Peyer's patch (tissue), 4 donors: ENCODE data around the gene ADAMTS2. TPM values are rescaled to one million over a fixed set of nuclear protein-coding genes. Genes with fewer than 3 reads are reported as not detected.
A peak's percentile ranks its signal among the peaks of the same experiment; 100 is the strongest.

ENCODE experiments used
- DNase-seq, 3 donors: peaks; one replicate each; pipeline ENCODE4 v3.0.0-alpha.2; 2017 to 2019
- H3K27ac ChIP-seq, 4 donors: fragments of 200-600 bp; sonication (generic); one replicate each; pipeline ENCODE4 v1.5.1; 2016 to 2019
- H3K27me3 ChIP-seq, 2 donors: fragments of 200-600 bp; sonication (generic); one replicate each; pipeline ENCODE4 v1.5.1; 2019
- H3K36me3 ChIP-seq, 3 donors: fragments of 200-600 bp; sonication (generic); one replicate each; pipeline ENCODE4 v1.5.1; 2016 to 2019
- H3K4me1 ChIP-seq, 4 donors: fragments of 200-600 bp; sonication (generic); one replicate each; pipeline ENCODE4 v1.5.1; 2016 to 2019
- H3K4me3 ChIP-seq, 4 donors: fragments of 200-600 bp; sonication (generic); 1 replicate in 3 of 4; 2 replicates in 1 of 4; pipeline ENCODE4 v1.5.1; 2016 to 2019; ENCODE audit warnings: mild to moderate bottlenecking in 1 of 4
- H3K9me3 ChIP-seq, 4 donors: fragments of 200-600 bp; sonication (generic); one replicate each; pipeline ENCODE4 v1.5.1; 2016 to 2019; ENCODE audit warnings: mild to moderate bottlenecking in 1 of 4
- POLR2A ChIP-seq, 2 donors: fragments of 450-650 bp; IDR thresholded peaks; one replicate each; pipeline ENCODE4 v1.5.1; 2017; ENCODE audit warnings: antibody characterized with exemption in 2 of 2, mild to moderate bottlenecking in 2 of 2, moderate library complexity in 2 of 2
- total RNA-seq, 4 donors: library from RNA; depleted of rRNA; stranded (reverse); fragments of >200 nt; gene quantifications; one replicate each; pipeline ENCODE4 v1.1.0, GENCODE V29; 2016
- TF ChIP-seq, protein P1 (sequence below), 6 experiments: fragments of 450-650 bp in 4 of 6; fragments of 200-600 bp in 2 of 6; sonication (generic) in 1 of 6; IDR thresholded peaks; one replicate each; pipeline ENCODE4 v1.5.1; 2017 to 2019; ENCODE audit warnings: antibody characterized with exemption in 6 of 6, mild to moderate bottlenecking in 3 of 6, moderate library complexity in 1 of 6

The ADAMTS2 gene
- total RNA-seq, 4 donors from 2014 or later: 5.3 to 90.0 (median 9.5) TPM

DNA sequence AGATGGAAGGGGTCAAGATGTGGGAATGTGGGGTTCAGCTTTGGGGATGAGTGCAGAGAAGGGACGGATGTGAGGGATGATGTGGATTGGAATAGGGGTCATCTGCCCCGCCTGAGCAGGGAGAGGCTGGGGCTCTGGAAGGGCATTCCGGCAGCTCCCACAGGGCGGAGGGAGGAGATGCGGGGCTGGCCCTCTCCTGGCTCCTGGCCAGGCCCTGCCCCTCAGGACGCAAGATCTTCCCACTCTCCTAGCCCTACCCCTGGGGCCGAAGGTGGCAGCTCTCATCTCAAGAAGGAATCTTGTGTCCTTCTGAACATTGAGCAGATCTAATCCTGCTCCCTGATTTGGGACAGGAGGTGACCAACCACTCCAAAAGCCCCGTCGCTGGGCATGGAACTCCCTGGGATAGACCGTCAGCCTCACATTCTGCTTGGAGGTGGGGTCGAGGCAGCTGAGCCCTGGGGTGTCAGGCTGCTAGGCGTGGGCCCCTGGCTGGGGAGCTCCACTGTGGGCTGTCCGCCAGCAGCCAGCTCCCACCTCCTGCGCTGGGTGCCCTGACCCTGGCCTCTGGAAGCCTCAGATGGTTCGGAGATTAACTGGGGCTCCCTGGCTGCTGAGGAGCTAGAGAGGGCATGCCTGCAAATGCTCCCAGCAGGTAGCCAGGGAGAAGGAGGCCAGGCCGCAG is 159.9 kb downstream of the ADAMTS2 start:
- no peak for TF ChIP-seq POLR2A (IDR thresholded peaks at IDR 0.05)
- TF ChIP-seq, protein P1, sequence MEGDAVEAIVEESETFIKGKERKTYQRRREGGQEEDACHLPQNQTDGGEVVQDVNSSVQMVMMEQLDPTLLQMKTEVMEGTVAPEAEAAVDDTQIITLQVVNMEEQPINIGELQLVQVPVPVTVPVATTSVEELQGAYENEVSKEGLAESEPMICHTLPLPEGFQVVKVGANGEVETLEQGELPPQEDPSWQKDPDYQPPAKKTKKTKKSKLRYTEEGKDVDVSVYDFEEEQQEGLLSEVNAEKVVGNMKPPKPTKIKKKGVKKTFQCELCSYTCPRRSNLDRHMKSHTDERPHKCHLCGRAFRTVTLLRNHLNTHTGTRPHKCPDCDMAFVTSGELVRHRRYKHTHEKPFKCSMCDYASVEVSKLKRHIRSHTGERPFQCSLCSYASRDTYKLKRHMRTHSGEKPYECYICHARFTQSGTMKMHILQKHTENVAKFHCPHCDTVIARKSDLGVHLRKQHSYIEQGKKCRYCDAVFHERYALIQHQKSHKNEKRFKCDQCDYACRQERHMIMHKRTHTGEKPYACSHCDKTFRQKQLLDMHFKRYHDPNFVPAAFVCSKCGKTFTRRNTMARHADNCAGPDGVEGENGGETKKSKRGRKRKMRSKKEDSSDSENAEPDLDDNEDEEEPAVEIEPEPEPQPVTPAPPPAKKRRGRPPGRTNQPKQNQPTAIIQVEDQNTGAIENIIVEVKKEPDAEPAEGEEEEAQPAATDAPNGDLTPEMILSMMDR (IDR thresholded peaks at IDR 0.05): no peak
- peak in 1 of 3 donors; percentile 26 for DNase-seq
- Histone ChIP-seq H3K4me1 (no peaks in the 10 kb centered on the region), H3K9me3 (no peaks in the 10 kb centered on the region), H3K36me3 (no peaks in the 10 kb centered on the region), H3K27me3 (no peaks in the 10 kb centered on the region), H3K4me3 (no peak overlapping the region), H3K27ac (no peak overlapping the region)

DNA sequence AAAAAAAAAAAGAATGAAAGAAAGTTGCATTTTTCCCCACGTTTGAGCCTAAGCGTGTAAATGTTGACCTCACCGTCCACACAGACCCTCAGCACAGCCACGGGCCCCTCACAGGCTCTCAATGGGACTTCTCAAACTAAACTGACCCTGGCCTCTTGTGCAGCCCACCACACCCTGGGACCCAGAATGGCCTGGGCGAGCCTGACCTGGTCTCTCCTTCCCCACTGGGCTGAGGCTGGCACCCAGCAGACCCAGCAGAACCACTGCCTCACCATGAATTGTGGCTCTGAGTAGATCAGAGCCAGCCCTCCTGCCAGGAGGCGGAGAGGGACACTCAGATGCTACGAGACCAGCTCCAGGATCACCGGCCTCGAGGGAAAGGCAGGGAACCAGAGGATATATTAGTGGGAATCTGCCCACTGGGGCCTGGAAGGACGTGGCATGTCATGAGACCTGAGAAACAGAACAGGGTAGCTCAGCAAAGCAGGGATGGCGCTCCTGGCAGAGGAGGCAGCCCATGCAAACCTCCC is 160.7 kb downstream of the ADAMTS2 start:
- Histone ChIP-seq H3K27ac (no peak overlapping the region), H3K9me3 (no peaks in the 10 kb centered on the region), H3K36me3 (no peaks in the 10 kb centered on the region), H3K4me3 (no peak overlapping the region), H3K27me3 (no peaks in the 10 kb centered on the region), H3K4me1 (no peaks in the 10 kb centered on the region)
- TF ChIP-seq, protein P1 (IDR thresholded peaks at IDR 0.05): no peak
- TF ChIP-seq POLR2A (IDR thresholded peaks at IDR 0.05): no peak
- peak in 1 of 3 donors; percentile 34 for DNase-seq

DNA sequence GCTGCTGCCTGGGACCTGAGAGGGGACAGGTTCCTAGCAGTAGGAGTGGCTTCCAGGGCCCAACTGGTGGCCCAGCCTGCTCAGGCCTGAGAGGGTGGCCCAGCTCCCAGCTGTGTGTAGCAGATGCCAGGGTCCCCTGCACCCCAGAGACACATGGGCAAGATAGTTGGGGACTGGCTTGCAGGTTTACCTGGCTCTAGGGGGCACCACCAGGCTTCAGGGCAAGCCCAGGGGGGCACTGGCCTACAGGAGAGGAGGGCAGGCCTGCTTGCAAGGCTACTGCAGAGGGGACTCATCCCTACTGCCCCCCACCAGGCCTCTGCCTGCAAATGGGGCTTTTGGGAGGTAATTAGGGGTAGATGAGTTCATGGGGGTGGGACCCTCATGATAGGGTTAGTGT is 161.8 kb downstream of the ADAMTS2 start:
- Histone ChIP-seq H3K4me3 (no peak overlapping the region), H3K36me3 (no peaks in the 10 kb centered on the region), H3K4me1 (no peaks in the 10 kb centered on the region), H3K27ac (no peak overlapping the region), H3K27me3 (no peaks in the 10 kb centered on the region), H3K9me3 (no peaks in the 10 kb centered on the region)
- TF ChIP-seq, protein P1 (IDR thresholded peaks at IDR 0.05): no peak
- TF ChIP-seq POLR2A (IDR thresholded peaks at IDR 0.05): no peak
- DNase-seq: peak in 1 of 3 donors; percentile 34

DNA sequence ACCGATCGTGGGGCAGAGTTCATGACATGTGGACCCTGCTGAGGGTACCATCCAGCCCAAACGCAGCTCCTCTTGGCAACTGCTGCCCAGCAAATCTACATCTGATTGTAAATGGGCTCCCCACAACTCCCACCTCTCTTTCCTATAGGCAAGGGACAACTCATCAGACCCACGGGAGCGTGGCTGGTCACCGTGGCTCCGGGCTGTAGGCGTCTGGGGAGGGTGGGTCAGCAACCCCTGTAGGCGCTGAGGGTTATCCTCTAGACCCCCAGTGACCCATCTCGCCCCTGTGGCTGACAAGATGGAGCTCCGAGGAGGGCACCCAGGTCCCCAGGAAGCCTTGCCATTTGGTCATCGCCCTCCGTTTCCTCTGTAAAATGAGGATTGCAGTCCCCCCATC is 162.7 kb downstream of the ADAMTS2 start:
- Histone ChIP-seq H3K36me3 (no peaks in the 10 kb centered on the region), H3K27ac (no peak overlapping the region), H3K4me3 (no peak overlapping the region), H3K27me3 (no peaks in the 10 kb centered on the region), H3K9me3 (no peaks in the 10 kb centered on the region), H3K4me1 (no peaks in the 10 kb centered on the region)
- TF ChIP-seq POLR2A (IDR thresholded peaks at IDR 0.05): no peak
- TF ChIP-seq, protein P1 (IDR thresholded peaks at IDR 0.05): no peak
- DNase-seq: no peak

DNA sequence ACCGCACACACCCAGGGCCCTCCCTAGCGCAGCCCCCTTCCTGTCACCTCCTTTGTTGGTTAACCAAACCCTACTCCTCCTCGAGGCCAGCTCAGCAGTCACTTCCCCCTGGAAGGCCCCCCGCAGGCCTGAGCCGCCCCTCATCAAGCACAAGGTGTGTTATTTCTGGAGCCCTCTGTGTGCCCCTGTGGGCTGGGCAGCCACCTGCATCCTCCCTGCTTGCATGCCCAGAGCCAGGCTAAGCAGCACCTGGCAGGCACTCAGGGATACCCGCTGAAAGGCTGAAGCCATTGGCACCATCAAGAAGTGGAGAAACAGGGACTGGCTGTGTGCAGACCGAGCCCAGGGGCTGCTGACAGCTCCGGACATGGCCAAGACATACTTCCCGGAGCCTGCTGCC is 163.3 kb downstream of the ADAMTS2 start:
- Histone ChIP-seq H3K4me3 (no peak overlapping the region), H3K27me3 (no peaks in the 10 kb centered on the region), H3K36me3 (no peaks in the 10 kb centered on the region), H3K27ac (no peak overlapping the region), H3K9me3 (no peaks in the 10 kb centered on the region), H3K4me1 (no peaks in the 10 kb centered on the region)
- TF ChIP-seq, protein P1 (IDR thresholded peaks at IDR 0.05): no peak
- TF ChIP-seq POLR2A (IDR thresholded peaks at IDR 0.05): no peak
- peak in 1 of 3 donors; percentile 14 for DNase-seq
